GM10266 (cell line): ENCODE results near the gene GALNT9.

Experiments
- DNase-seq: peaks from one replicate; pipeline ENCODE4 v3.0.0; 2012; ENCODE audit errors: extremely low spot score
- TF ChIP-seq, protein P1 (sequence below): IDR thresholded peaks from 2 replicates; pipeline ENCODE4 v1.5.1; 2012; ENCODE audit warnings: mild to moderate bottlenecking, low read depth; ENCODE audit not compliant: control insufficient read depth, insufficient read depth; ENCODE audit errors: missing control alignments

GALNT9 gene

DNA sequence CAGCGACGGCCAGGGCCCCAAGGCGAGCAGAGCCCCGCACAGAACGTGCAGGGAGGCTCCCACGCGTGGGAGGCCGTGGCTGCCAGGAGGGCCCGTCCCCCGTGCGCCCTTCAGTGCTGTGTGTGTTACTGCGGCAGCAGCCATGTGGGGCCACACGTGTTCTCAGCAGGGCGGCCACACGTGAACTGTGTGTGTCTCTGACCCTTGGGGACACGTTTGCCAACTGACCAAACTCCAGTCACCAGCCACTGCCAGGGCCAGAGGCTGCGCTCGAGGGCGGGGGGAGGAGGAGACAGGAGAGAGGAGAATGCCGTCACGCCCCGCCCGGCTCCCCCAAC is 57.7 kb downstream of the GALNT9 start:
- DNase-seq, result no peak
- TF ChIP-seq, protein P1, sequence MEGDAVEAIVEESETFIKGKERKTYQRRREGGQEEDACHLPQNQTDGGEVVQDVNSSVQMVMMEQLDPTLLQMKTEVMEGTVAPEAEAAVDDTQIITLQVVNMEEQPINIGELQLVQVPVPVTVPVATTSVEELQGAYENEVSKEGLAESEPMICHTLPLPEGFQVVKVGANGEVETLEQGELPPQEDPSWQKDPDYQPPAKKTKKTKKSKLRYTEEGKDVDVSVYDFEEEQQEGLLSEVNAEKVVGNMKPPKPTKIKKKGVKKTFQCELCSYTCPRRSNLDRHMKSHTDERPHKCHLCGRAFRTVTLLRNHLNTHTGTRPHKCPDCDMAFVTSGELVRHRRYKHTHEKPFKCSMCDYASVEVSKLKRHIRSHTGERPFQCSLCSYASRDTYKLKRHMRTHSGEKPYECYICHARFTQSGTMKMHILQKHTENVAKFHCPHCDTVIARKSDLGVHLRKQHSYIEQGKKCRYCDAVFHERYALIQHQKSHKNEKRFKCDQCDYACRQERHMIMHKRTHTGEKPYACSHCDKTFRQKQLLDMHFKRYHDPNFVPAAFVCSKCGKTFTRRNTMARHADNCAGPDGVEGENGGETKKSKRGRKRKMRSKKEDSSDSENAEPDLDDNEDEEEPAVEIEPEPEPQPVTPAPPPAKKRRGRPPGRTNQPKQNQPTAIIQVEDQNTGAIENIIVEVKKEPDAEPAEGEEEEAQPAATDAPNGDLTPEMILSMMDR, result no peak

DNA sequence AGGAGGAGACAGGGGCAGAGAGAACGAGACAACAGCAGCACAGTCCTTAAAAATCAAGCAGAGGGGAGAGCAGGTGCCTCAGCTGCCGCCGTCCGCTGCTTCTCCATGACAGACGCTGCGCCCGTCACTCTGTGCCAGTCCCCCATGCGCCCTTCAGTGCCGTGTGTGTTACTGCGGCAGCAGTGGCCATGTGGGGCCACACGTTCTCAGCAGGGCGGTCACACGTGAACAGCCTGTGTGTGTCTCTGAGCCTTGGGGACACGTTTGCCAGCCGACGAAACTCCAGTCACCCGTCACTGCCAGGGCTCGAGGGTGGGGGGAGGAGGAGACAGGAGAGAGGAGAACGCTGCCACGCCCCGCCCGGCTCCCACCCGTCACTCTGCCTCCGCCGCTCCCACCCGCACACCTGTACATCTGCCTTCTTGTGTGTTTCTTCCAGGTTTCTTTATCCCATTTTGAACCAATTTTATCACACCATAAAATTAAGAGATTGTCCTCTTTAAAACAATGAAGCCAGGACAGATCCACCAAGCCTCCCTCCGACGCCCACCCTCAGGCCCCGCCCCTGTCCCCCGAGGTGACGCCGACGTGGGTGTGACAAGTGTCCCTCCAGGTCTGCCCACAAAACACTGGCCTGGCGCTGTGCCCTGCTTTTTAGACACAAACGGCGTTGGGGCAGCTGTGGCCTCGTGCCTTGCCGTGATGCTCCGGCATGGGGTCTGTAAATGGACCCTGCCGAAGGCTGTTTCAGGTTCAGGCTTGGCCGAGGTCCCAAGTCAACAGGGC is 58.2 kb downstream of the GALNT9 start:
- DNase-seq, result no peak
- TF ChIP-seq, protein P1, result no peak

DNA sequence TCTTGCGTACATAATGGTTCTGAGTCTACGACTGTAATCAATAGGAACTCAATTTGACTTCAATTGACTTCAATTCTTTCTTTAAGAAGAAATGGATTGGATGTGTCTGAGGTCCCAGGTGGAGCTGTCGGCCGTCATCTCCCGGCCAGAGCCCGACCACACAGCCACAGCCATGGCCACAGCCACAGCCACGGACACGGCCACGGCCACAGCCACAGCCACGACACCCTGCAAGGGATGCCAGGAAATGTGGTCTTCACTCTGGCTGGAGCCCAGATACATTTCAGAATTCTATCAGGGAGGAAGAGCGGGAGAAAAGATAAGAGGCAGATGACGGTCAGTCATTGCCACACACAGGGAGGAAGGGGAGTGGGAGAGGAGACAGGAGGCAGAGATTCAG is 58.9 kb downstream of the GALNT9 start:
- DNase-seq, result no peak
- TF ChIP-seq, protein P1, result no peak

DNA sequence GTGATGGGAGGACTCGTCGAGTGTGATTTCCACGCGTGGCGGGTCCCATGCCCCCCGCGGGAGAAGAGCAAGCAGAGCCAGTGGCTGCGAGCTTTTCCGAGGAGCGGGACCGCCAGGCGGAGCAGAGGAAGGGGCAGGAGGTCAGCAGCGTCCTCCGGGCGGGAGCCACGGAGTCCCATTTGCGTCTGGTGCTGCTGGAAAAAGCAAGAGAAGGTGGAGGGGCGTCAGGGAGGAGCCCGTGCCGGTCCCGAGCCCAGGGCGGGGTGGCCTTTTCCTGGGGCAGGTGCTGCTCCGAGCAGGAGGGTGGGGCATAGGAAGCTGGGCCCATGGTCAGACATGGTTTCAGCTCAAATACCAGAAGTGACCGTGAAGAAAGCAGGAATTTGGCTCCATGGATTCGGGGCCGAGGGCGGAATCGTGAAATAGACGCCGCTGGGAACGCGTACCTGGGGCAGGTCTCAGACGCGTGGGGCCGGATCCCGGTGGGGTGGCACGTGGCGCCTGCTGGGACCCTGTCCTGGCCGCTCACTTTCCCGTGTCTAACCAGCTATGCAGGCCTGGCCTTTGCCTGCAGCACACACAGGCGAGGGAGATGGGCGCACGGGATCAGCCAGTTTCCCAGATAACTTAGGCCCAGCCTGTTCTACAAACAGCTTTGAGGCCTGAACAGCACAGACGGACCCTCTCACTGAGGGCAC is 60.0 kb downstream of the GALNT9 start:
- no peak for DNase-seq
- TF ChIP-seq, protein P1, result no peak

DNA sequence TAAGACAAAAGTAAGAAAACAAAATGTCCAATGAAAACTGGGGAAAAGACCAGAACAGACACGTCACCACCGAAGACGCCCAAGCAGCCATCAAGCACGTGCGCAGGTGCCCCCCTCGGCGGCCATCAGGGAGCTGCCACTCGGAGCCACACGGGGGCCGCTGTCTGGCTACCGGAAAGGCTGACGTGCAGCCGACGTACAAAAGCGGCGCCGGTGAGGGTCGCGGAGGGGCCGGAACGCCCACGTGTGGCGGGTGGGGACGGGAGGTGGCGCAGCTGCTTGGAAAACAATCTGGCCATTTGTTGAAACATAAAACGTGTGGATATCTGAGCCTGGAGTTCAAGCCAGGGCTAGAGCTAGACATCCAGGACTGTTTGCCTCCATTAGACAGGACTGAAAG is 60.7 kb downstream of the GALNT9 start:
- TF ChIP-seq, protein P1, result no peak
- DNase-seq, result no peak

DNA sequence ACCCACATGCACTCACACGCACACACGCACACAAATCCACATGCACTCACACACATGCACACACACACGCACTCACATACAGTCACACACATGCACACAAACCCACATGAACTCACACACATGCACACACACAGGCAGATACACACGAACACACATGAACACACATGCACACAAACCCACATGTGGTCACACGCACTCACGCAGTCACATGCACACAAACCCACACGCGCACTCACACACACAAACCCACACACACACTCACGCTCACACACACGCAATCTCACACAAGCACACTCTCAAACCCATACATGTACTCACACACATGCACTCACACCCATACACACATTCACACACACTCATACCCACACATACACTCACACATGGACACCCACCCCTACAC is 61.5 kb downstream of the GALNT9 start:
- DNase-seq, result no peak
- TF ChIP-seq, protein P1, result no peak

DNA sequence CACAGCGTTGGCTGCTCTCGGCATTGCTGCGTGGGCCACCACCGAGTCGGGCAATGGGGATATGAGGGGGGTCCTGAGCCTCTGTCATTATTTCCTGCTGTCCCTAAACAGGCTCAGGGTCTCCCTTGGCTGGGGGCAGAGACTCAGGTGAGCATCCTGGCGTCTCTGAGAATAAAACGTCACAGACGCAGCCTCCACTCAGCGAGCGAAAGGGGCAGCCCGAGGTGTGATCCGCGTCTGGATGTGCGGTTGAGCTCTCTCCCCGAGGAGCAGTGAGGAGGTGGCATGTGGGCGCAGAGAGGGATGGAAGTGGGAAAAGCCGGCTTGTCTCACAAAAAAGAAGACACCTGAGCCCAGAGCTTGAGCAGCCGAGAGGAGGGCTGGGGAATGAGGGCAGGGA is 62.6 kb downstream of the GALNT9 start:
- TF ChIP-seq, protein P1, result no peak
- no peak for DNase-seq
